ENCODE measurements around the gene C2orf92.

Gene C2orf92

DNA sequence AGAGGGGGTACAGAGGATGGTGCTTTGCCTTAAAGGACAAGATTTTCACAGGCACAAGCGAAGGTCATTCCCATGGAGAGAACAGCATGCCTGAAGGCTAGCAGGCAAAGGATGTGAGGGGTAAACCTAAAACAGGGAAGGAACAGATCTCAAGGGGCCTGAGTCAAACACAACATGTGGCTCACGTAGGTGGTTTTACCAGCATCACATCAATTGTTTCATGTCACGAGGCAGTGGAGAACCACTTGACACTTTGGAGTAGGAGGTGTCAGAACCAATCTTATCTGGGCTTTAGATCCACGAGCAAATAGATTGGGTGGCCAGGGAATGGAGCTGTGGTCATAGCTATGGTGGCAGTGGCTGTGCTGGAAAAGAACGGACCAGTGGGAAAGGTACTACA is 15.2 kb upstream of the C2orf92 start:
- Histone ChIP-seq H3K36me3 (peaks cover 73% of the 10 kb centered on the region), H3K27me3 (no peaks in the 10 kb centered on the region), H3K27ac (no peak overlapping the region), H3K4me1 (ENCODE audit: control insufficient read depth in 1 of 2, insufficient read depth in 1 of 2, low read depth in 1 of 2, low read length in 1 of 2) (no peaks in the 10 kb centered on the region), H3K4me3 (ENCODE audit: low read depth in 1 of 2, low read length in 1 of 2) (no peak overlapping the region), H3K9me3 (no peaks in the 10 kb centered on the region)
- TF ChIP-seq, protein P1, sequence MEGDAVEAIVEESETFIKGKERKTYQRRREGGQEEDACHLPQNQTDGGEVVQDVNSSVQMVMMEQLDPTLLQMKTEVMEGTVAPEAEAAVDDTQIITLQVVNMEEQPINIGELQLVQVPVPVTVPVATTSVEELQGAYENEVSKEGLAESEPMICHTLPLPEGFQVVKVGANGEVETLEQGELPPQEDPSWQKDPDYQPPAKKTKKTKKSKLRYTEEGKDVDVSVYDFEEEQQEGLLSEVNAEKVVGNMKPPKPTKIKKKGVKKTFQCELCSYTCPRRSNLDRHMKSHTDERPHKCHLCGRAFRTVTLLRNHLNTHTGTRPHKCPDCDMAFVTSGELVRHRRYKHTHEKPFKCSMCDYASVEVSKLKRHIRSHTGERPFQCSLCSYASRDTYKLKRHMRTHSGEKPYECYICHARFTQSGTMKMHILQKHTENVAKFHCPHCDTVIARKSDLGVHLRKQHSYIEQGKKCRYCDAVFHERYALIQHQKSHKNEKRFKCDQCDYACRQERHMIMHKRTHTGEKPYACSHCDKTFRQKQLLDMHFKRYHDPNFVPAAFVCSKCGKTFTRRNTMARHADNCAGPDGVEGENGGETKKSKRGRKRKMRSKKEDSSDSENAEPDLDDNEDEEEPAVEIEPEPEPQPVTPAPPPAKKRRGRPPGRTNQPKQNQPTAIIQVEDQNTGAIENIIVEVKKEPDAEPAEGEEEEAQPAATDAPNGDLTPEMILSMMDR (IDR thresholded peaks at IDR 0.05) = no peak

DNA sequence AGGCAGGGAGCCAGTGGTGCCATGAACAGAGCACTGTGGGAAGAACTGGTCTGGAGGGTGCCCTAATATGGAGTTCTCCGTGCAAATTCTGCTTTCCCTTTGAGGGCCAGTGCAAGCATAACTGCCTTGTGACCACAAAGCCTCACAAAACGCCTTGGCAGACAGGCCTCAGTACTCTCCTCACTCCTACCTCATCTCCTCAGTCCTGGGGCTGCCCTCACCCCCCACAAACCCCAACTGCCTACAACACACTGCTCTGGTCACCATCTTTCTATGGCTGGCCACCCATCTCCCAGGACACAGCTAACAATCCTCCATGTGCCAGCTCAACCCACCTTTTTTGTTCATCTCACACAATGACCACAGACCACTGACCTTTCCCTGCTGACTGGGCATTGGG is 14.7 kb upstream of the C2orf92 start:
- Histone ChIP-seq H3K27ac (no peak overlapping the region), H3K4me1 (ENCODE audit: control insufficient read depth in 1 of 2, insufficient read depth in 1 of 2, low read depth in 1 of 2, low read length in 1 of 2) (no peaks in the 10 kb centered on the region), H3K9me3 (no peaks in the 10 kb centered on the region), H3K4me3 (ENCODE audit: low read depth in 1 of 2, low read length in 1 of 2) (no peak overlapping the region), H3K27me3 (no peaks in the 10 kb centered on the region), H3K36me3 (peaks cover 71% of the 10 kb centered on the region)
- TF ChIP-seq, protein P1 (IDR thresholded peaks at IDR 0.05) = no peak

DNA sequence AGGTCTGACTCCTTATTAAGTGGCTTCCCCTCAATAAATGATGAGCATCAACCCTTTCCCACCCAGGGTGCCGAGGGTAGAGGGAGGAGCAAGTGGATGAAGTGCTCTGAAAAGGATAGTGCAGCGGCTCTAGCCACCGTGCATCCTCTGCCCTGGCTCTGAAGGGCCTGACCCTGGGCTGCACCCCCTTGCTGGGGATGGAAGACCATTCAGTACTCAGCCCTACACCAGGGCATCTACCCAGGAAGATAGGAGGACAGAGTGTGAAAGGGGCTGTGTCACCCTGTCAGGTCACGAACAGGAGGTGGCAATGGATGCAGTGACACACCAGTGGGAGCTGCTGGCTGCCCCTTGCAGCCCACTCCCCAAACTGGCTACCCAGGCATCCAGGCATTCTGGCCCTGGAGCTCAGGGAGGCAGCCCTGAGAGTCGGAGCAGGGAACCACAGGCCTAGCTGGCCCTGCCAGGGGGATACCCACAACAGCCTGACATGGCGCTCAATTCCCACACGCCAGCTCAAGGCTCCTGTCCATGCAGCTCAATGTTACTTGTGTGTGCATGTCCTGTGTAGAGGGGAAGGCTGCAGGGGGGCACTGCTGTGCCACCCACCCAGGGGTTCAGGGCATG is 13.3 kb upstream of the C2orf92 start:
- Histone ChIP-seq H3K4me1 (ENCODE audit: control insufficient read depth in 1 of 2, insufficient read depth in 1 of 2, low read depth in 1 of 2, low read length in 1 of 2) (no peaks in the 10 kb centered on the region), H3K9me3 (no peaks in the 10 kb centered on the region), H3K27ac (no peak overlapping the region), H3K27me3 (no peaks in the 10 kb centered on the region), H3K4me3 (ENCODE audit: low read depth in 1 of 2, low read length in 1 of 2) (no peak overlapping the region), H3K36me3 (peaks cover 58% of the 10 kb centered on the region)
- TF ChIP-seq, protein P1 (IDR thresholded peaks at IDR 0.05) = no peak

DNA sequence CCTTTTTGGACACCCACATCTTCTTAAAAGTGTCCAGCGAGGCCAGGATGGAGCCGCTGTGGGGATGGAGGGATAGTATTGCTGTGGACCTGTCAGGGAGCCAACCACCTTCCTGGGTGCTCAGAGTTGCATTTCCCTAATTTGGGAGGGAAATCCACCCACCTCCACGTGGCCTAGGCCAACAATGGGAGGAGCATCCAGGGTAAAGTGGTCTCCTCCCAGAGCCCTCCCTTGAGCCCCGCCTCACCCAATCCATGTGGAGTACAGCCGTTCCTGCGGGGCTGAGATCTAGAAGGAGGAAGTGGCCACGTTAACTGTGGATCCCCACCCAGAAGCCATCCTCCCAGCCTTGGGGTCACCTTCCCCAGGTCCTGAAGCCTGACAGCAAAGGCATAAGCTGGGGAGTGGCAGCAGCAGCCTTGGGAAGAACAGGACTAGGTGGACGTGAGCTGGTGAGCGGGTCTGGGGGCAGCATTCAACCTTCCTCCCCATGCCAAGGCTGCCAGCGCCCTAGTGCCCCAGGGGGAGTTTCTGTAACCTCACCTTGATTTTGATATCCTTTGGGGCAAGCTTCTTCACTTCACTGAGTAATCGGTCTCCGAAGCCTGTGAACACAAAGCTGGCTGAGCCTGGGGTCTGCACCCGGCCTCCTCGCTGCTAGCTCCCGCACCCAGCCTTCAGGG is 12.5 kb upstream of the C2orf92 start:
- H3K36me3 ChIP-seq = peaks cover 57% of the 10 kb centered on the region
- TF ChIP-seq, protein P1 (IDR thresholded peaks at IDR 0.05) = no peak
- H3K9me3 ChIP-seq = no peaks in the 10 kb centered on the region
- no peaks in the 10 kb centered on the region for H3K27me3 ChIP-seq
- no peak overlapping the region for H3K27ac ChIP-seq
- no peak overlapping the region for H3K4me3 ChIP-seq (ENCODE audit: low read depth in 1 of 2, low read length in 1 of 2)
- peaks cover 0 to 4% of the 10 kb centered on the region in 2 experiments for H3K4me1 ChIP-seq (ENCODE audit: control insufficient read depth in 1 of 2, insufficient read depth in 1 of 2, low read depth in 1 of 2, low read length in 1 of 2)

DNA sequence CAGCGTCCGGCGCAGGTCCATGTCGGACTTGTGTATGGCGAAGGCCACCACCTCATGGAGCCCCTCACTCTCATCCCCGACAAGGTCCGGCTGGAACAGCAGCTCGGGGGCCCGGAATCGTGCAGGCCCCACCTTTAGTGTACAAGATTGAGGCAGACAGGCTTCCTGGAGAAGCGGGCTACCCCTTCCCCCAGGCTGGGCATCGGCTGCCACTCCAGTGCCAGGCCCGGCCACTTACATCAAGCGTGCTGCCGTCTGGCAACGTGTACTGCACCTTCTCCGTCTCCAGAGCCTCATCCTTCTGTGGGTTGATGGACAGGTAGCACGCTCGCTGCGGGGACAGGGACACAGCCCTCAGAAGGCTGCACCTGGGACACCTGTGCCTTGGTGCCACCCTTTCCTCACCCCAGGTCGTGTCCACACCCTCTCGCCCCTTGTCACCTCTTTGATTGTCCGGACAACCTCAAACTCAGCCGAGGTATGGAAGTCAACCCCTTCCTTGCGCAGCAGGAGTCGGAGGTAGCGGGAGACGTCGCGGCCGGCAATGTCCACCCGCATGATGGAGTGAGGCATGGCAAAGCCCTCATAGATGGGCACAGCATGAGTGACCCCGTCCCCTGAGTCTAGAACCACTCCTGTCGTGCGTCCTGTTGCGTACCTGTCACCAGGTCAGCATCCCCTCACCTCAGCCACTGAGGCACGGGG is 11.4 kb upstream of the C2orf92 start:
- no peaks in the 10 kb centered on the region for H3K9me3 ChIP-seq
- TF ChIP-seq, protein P1 (IDR thresholded peaks at IDR 0.05) = no peak
- no peaks in the 10 kb centered on the region for H3K27me3 ChIP-seq
- H3K36me3 ChIP-seq = peaks cover 57% of the 10 kb centered on the region
- no peak overlapping the region for H3K27ac ChIP-seq
- H3K4me1 ChIP-seq (ENCODE audit: control insufficient read depth in 1 of 2, insufficient read depth in 1 of 2, low read depth in 1 of 2, low read length in 1 of 2) = peaks cover 8 to 15% of the 10 kb centered on the region in 2 experiments
- no peak overlapping the region for H3K4me3 ChIP-seq (ENCODE audit: low read depth in 1 of 2, low read length in 1 of 2)
